ENCODE measurements around the gene TFF3.

The TFF3 gene

DNA sequence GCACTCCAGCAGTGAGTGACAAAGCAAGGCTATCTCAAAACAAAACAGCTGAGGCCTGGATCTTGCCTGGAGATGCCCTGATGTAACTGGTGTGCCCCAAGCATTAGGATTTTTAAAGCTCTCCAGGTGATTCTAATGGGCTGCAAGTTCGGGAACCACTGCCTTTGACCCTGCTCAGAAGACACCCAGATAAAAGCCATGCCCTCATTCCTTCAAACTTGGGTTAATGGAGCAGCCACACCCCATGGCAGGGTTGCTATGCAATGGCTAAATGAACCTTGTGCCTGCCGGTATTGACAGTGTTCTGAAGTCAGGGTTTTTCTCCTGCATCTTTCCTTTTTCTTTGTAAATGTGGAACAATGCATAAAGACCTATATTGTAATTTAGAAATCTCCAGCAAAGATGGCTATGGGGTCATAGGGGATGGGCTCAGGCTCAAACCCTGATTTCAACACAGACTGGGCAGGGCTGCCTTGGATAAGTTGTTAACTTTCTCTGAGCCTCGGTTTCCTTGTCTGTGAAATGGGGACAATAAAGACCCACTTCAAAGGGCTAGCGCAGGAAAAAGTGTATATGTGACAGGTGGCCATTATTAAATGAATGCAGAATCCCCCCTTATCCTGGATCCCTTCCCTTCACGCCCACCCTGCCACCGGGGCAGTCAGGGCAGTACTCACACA, 453 bp downstream of the TFF3 start:
- H3K27me3 ChIP-seq: no peaks in the 10 kb centered on the region; the same call in 1 of the 2 replicates
- H3K9me3 ChIP-seq: no peaks in the 10 kb centered on the region
- no peaks in the 10 kb centered on the region for H3K36me3 ChIP-seq
- H3K4me2 ChIP-seq: peak overlapping the region; percentile 61
- H3K4me1 ChIP-seq: peaks cover 95% of the 10 kb centered on the region
- no peaks in the 10 kb centered on the region for H4K20me1 ChIP-seq
- no peak overlapping the region for H3K27ac ChIP-seq
- H3K4me3 ChIP-seq: no peak overlapping the region
- no peak for TF ChIP-seq Cebpa-rat (IDR thresholded peaks at IDR 0.05)
- H3K9ac ChIP-seq: no peak overlapping the region

DNA sequence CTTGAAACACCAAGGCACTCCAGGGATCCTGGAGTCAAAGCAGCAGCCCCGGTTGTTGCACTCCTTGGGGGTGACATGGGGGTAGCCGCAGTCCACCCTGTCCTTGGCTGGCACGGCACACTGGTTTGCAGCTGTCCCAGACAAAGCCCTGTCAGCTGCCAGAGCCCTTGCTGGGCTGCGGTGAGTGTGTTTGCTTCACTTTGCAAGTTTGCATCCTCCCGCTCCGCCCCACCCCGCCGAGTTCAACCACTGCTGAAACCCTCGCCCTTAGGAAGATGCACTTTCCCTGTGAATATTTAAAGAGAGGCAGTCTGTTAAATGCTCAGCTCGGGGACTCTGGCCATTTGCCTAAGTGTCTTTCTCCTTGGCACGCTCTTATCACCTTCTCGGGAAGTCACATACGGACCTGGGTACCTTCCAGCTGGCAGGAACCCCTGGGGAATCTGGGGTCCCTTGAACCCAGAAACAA, 1.7 kb downstream of the TFF3 start:
- peak overlapping the region; percentile 7; the same call in 1 of the 2 replicates for H3K27ac ChIP-seq
- no peaks in the 10 kb centered on the region for H3K36me3 ChIP-seq
- H3K9ac ChIP-seq: no peak overlapping the region
- no peak for TF ChIP-seq Cebpa-rat (IDR thresholded peaks at IDR 0.05)
- H3K9me3 ChIP-seq: no peaks in the 10 kb centered on the region
- peak overlapping the region; percentile 61 for H3K4me2 ChIP-seq
- peaks cover 95% of the 10 kb centered on the region for H3K4me1 ChIP-seq
- H3K27me3 ChIP-seq: no peaks in the 10 kb centered on the region; the same call in 1 of the 2 replicates
- no peak overlapping the region for H3K4me3 ChIP-seq
- no peaks in the 10 kb centered on the region for H4K20me1 ChIP-seq

DNA sequence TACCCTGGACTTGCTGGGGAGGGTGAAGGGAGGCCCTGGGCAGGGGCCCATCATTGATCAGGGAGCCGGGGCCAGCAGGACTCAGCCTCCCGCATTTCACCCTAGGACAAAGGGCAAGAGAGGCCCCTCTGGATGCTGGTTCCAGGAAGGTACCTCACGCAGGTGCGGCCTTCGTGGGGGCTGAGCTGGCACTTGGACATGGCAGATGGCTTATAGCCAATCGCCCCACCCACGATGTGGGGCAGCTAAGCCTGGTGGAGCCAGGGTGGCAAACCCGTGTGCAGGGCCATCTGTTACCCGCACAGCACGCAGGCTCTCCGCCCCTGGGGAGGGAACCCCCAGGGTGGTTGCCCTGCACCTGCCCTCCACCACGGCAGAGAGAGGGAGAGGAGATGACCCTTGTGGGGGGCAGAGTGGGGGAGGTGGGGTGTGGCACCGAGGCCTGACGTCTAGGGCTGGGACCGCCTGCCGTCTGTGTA, 2.5 kb downstream of the TFF3 start:
- no peak overlapping the region for H3K9ac ChIP-seq
- peak overlapping the region; percentile 7 for H3K27ac ChIP-seq
- no peak for TF ChIP-seq Cebpa-rat (IDR thresholded peaks at IDR 0.05)
- H3K27me3 ChIP-seq: no peaks in the 10 kb centered on the region; the same call in 1 of the 2 replicates
- no peaks in the 10 kb centered on the region for H3K36me3 ChIP-seq
- H3K4me2 ChIP-seq: peak overlapping the region; percentile 61
- H3K4me1 ChIP-seq: peaks cover 95% of the 10 kb centered on the region
- H3K9me3 ChIP-seq: no peaks in the 10 kb centered on the region
- H3K4me3 ChIP-seq: no peak overlapping the region
- H4K20me1 ChIP-seq: no peaks in the 10 kb centered on the region

DNA sequence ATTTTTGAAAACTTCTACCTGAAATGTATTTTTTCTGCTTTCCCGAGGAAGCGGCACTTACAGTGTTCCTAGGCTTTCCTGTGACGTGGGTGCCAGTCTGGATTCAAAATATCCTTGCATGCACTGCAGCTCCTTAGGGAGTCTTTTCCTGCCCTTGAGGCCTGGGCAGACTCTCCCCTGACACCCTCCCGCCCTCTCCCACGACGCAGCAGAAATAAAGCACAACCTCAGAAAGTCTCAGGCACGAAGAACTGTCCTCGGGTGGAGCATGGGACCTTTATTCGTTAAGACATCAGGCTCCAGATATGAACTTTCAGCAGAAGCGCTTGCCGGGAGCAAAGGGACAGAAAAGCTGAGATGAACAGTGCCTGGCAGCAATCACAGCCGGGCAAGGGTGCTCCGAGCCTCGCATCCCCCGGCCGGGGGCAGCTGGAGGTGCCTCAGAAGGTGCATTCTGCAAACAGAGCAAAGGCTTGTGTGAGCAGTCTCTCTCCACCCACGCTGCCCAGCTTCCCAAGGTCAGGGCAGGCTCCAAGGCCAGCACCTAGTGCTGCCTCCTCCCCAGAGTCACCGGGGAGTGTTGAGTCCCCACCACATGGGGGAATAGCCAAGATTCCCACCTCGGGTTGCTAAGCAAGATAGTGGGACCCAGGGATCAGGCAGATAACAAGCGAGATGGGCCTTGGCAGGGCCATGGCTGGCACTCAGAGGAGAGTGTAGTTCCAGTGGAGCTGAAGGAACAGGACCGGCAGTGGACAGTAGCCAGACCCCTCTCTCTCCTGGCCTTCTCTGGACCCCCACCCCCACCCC, 3.2 kb downstream of the TFF3 start:
- H3K36me3 ChIP-seq: no peaks in the 10 kb centered on the region
- peak overlapping the region; percentile 61 for H3K4me2 ChIP-seq
- no peaks in the 10 kb centered on the region; the same call in 1 of the 2 replicates for H3K27me3 ChIP-seq
- H3K4me1 ChIP-seq: peaks cover 95% of the 10 kb centered on the region
- H3K4me3 ChIP-seq: no peak overlapping the region
- H3K9ac ChIP-seq: no peak overlapping the region
- H4K20me1 ChIP-seq: no peaks in the 10 kb centered on the region
- H3K27ac ChIP-seq: peak overlapping the region; percentile 7; the same call in 1 of the 2 replicates
- no peaks in the 10 kb centered on the region for H3K9me3 ChIP-seq
- no peak for TF ChIP-seq Cebpa-rat (IDR thresholded peaks at IDR 0.05)

DNA sequence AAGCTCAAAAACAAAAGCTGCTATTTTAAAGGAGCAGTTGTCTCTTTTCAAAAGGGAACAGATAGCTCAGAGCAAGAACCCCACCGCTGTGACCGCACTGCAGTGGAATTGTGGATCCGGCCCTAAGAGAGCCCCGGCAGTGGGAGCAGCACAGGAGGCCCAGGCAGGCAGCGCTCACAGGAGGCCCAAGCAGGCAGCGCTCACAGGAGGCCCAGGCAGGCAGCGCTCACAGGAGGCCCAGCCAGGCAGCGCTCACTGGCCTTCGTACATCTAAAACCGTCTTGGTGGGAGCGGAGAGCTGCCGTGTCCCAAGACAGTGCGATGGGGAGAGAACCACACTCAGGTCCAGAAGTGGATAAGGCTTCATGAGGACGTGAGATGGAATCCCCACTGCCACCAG, 4.0 kb downstream of the TFF3 start:
- Histone ChIP-seq H3K4me3 (no peak overlapping the region), H3K27ac (no peak overlapping the region), H3K9me3 (no peaks in the 10 kb centered on the region), H3K4me1 (peaks cover 95% of the 10 kb centered on the region), H3K27me3 (no peaks in the 10 kb centered on the region; the same call in 1 of the 2 replicates), H4K20me1 (no peaks in the 10 kb centered on the region), H3K9ac (no peak overlapping the region), H3K36me3 (no peaks in the 10 kb centered on the region), H3K4me2 (peak overlapping the region; percentile 84)
- TF ChIP-seq Cebpa-rat (IDR thresholded peaks at IDR 0.05): no peak

DNA sequence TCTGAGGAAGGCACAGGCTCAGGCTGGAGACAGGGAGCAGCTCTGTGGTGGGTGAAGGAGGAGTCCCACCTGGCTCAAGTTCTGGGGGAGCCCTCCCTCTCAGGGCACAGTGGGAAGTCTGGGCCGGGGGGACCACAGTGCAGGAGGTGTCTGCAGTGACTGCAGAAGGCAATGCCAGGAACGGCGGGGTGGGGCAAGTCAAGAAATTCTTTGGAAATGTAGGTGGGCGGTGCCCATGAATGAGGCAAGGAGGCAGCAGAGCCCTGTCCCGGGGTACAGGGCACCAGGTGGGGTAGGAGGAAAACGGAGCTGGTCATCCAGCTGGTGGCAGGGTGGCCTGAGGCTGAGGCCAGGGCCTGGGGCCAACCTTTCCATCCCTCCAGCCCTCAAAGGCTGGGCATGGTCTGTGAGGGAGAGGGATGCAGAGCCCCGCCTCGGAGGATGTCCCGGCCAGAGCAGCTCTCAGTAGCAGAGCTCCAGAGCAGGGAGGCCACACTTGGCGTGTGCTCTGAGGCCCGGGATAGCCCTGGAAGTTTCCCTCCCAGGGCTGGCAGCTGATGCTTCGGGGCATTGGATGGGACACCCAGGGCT, 4.7 kb downstream of the TFF3 start:
- Histone ChIP-seq H3K27ac (no peak overlapping the region), H3K4me3 (no peak overlapping the region), H3K4me2 (peak overlapping the region; percentile 84), H3K9me3 (no peaks in the 10 kb centered on the region), H3K36me3 (no peaks in the 10 kb centered on the region), H4K20me1 (no peaks in the 10 kb centered on the region), H3K27me3 (no peaks in the 10 kb centered on the region; the same call in 1 of the 2 replicates), H3K9ac (no peak overlapping the region), H3K4me1 (peaks cover 96% of the 10 kb centered on the region)
- no peak for TF ChIP-seq Cebpa-rat (IDR thresholded peaks at IDR 0.05)

DNA sequence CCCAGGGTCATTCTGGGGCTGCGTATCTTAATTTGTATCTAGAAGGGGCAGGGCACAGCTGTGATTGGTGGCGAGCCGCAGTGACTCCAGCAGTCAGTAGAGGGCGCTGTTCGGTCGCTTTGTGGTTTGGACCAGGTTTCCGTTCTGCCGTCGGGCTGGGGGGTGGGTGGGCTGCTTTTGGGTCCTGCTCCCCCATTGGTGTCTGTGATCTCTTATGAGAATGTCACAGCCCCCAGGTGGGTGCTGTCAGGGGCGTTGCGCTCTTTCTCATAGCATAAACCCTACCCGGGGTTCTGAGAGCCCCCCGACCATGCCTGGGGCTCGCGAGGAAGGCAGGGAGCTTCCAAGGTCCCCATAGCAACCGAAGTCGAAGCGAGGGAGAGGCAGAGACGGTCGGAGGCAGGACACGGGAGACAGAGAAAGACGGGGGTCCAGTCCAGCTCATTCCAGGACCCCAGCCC, 5.4 kb downstream of the TFF3 start:
- Histone ChIP-seq H3K9ac (no peak overlapping the region), H3K27me3 (no peaks in the 10 kb centered on the region; the same call in 1 of the 2 replicates), H3K36me3 (no peaks in the 10 kb centered on the region), H3K9me3 (no peaks in the 10 kb centered on the region), H3K4me1 (peaks cover 96% of the 10 kb centered on the region), H3K4me3 (no peak overlapping the region), H3K4me2 (peak overlapping the region; percentile 84), H4K20me1 (no peaks in the 10 kb centered on the region), H3K27ac (peak overlapping the region; percentile 35; the same call in 1 of the 2 replicates)
- no peak for TF ChIP-seq Cebpa-rat (IDR thresholded peaks at IDR 0.05)

DNA sequence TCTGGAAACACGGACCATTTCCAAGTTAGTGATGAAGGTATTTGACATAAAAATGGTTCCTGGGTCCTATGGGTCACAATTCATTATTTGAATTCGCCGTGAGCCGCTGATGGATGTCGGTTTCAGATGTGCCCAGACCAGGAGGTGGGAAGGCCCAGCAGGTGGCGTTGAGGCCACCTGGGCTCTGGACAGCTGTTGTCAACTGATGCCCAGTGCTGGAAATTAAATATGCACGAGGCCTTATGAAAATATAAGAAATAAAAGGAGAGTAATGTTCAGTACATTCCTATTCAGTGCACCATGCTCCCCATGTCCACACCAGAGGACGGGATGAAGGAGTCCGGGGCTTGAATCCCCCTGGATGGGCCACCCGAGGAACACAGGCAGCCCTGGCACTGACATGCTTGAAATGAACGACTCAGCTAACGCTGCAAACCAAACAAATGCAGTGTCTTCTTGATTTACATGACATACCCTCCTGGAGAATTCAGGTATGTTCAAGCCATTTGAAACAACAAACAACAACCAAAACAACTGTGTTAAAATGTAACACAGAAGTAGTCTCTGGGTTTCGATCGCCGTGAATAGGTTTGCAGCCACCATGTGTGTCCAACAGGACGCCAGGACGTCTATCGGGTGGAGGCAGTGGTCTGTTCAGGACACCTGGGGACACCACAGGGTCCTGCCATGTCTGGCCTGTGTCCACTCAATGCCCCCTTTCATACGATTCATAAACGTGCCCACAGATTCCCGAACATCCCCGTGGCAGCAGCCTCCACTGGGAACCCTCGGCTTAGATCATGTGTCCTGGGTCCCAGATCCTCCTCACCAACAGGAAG, 6.1 kb downstream of the TFF3 start:
- no peaks in the 10 kb centered on the region for H4K20me1 ChIP-seq
- H3K27me3 ChIP-seq: no peaks in the 10 kb centered on the region; the same call in 1 of the 2 replicates
- peak overlapping the region; percentile 84 for H3K4me2 ChIP-seq
- H3K9ac ChIP-seq: no peak overlapping the region
- H3K9me3 ChIP-seq: no peaks in the 10 kb centered on the region
- no peak for TF ChIP-seq Cebpa-rat (IDR thresholded peaks at IDR 0.05)
- no peaks in the 10 kb centered on the region for H3K36me3 ChIP-seq
- H3K27ac ChIP-seq: no peak overlapping the region
- no peak overlapping the region for H3K4me3 ChIP-seq
- H3K4me1 ChIP-seq: peaks cover 92% of the 10 kb centered on the region
